Fibroblast of skin of left biceps (primary cell): Measurements from ENCODE around the gene GSC2.

ENCODE experiments used
- DNase-seq, 2 experiments: peaks; one replicate each; pipeline ENCODE4 v3.0.0-alpha.2; 2013; ENCODE audit warnings: low read depth in 2 of 2

GSC2 gene

DNA sequence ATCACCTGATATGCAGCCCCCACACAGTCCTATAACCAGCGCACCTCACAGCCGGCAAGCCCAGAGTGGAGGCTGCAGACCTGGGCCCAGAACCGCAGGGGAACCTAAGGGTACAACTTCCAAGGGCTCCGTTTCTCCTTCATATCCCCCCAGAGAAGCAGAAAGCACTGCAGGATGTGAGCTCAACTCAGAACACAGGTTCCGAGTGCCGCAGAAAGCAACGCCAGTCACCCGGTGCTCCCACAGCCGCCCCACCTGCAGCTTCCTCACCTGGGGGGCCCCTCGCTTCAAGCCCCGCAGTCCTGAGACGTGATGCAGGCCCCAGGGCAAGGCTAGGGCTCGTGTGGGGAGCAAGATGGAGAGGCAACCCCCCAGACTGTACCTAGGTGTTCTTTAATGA, 16.5 kb downstream of the GSC2 start:
- DNase-seq: no peak

DNA sequence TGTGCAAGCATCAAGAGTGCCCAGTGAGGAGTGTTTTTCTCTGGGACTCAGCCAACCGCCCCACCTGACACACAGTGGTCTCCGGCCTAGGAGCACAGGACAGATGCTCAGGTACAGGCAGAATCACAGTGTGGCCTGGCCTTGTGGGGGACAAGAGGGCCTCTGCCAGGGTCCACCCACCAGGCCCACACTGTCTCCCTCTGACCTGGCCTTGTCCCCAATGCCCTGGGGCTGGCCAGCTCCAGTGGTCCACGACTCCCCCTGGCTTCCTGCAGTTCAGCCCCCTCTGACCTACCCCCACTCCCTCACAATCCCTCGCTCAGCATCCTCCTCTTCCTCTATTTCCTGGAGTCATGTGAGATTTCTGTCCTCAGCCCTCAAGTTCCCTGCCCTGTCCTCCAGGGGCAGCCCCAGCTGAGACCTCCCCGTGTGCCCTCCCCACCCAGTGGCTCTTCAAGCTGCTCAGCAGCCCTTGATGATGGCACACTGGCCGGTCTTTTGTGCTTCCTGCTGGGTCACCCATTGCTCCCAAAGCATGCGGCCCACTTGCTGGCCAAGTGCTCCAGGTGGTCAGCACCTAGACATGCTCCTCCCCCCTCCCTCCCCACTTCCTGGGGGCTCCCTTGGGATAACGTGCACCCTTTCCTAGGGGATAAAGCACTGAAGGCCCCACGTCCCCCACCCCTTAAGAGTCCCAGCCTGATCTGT, 17.2 kb downstream of the GSC2 start:
- DNase-seq: no peak

DNA sequence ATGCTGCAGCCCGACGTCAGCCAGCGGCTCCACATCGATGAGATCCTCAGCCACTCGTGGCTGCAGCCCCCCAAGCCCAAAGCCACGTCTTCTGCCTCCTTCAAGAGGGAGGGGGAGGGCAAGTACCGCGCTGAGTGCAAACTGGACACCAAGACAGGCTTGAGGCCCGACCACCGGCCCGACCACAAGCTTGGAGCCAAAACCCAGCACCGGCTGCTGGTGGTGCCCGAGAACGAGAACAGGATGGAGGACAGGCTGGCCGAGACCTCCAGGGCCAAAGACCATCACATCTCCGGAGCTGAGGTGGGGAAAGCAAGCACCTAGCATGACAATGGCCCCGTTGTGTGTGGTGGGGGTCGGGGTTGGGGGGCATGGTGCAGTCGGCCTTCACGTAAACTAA, 17.9 kb downstream of the GSC2 start:
- DNase-seq: no peak

DNA sequence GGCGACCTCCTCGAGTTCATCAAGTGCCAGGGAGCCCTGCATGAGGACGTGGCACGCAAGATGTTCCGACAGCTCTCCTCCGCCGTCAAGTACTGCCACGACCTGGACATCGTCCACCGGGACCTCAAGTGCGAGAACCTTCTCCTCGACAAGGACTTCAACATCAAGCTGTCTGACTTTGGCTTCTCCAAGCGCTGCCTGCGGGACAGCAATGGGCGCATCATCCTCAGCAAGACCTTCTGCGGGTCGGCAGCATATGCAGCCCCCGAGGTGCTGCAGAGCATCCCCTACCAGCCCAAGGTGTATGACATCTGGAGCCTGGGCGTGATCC, 18.4 kb downstream of the GSC2 start:
- DNase-seq: no peak

DNA sequence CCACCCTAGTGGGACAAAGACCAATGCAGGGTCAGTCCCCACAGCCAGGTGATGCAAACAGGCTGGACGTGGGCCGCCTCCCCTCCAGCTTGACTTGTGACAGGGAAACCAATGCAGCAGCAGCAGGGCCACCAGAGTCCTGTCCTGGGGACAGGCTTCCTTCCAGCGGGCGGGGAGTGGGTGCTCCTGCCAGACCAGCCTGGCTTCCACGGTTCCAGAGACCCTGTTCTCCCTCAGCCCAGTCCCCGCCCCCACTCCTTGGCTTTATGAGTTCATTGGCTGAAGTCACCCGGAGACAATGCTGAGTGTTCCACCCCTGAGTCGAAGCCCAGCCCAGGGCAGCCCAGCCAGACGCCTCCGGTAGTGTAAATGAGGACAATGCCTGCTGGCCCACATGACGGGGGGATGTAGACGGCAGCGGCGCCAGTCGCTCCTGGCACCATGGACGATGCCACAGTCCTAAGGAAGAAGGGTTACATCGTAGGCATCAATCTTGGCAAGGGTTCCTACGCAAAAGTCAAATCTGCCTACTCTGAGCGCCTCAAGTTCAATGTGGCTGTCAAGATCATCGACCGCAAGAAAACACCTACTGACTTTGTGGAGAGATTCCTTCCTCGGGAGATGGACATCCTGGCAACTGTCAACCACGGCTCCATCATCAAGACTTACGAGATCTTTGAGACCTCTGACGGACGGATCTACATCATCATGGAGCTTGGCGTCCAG, 19.0 kb downstream of the GSC2 start, which contains the start of gene TSSK2:
Gene TSSK2, plus strand, starts transcription at position 350 of the 726 bp plus-strand sequence. Its CDS starts 92 bp downstream, at position 442.
- DNase-seq: no peak

DNA sequence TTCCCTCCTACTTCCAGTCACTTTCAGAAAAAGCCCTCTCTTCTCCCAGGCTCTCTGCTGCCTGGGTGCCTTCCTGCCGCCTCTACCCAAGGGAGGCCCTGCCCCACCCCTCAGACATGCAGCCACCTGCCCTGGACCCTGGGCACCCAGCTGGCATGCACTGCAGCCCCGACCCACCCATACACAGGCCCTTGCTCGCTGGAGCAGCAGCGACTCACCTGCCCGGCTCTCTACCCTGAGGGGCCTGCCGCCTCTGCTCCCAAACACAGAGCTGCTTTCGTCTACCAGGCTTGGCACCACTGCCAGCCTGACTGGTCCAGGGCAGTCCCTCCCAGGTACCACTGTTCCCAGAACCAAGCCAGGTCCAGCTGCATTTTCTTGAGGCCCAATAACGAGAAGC, 20.2 kb downstream of the GSC2 start:
- no peak for DNase-seq

DNA sequence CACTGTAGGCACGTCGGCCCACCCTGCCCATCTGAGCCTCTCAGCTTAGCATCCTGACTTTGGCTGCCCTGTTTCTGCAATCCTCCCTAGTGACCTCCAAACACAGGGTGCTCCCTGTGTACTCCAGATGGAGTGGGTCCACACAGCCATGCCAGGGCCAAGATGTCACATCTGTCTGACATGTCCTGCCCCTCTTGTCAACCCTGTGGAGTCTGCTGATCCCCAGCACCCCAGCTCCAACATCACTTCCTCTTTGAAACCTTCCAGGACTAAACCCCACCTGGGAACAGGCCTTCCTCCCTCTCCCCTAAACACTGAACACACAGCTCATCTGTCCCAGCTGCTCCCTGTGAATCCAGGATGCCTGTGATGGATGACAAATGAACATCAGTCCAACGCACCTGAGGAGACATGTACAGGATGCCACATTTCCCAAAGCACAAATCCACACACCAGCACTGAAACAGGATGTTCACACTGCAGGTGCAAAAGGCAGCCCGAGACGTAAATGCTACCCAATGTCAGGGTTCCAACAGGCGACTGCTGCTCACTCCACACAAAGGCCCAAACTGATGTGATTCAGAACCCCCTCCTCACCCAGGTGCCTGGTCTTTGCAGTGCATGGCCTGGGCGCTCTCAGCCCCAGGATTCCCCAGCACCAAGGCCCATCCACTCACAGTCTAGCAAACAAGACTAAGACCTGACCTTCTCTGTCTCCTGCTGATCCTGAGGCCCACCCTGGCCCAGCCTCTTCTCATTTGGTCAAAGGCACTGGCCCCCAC, 21.0 kb downstream of the GSC2 start:
- DNase-seq: no peak

DNA sequence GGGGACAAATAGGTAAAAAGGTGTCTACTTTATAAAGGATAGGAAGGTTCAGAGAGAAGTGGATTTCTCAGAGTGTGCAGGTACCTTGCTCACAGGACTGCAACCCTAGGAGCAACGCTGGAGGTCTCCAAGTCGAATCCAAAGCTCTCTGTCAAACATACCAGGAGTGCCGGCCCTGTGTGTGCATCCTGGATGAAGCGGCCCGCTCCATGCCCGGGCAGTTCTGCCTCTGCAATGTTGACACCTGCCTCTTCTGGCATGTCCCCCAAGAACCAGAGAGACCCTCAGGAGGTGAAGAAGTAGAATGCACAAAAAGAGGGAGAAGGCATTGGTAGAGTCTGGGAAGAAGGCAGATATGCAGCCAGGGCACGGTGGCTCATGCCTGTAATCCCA, 22.1 kb downstream of the GSC2 start:
- no peak for DNase-seq

DNA sequence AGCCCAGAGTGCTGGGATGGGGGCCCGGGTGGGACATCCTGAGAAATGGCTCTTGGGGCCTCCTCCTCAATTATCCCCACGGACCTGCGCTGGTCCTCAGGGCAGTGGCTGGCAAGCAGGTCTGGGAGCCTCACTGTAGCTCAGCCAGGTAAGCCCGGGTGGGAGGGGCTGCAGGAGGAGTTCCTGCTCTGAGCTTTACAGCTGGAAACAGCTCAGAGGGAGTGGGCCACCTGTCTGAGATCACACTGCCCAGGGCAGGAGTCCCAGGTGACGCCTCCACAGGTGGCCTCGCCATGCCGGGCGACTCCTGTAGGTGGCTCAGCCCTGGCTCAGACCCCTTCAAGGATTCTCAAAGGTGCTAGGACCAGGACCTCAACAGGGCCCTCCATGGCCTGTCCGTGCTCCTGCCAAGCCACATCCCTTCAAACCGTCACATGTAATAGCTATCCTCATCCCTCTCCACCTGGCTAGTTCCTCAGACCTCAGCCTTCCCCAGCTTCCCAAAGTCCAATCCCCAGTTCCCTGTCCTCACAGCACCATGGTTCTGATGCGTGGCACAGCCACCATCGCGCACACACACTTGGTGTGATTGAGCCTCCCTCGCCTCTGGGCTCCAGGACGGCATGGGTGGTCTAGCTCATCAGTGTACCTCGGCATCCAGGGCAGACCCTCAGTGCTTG, 22.6 kb downstream of the GSC2 start:
- DNase-seq: no peak

DNA sequence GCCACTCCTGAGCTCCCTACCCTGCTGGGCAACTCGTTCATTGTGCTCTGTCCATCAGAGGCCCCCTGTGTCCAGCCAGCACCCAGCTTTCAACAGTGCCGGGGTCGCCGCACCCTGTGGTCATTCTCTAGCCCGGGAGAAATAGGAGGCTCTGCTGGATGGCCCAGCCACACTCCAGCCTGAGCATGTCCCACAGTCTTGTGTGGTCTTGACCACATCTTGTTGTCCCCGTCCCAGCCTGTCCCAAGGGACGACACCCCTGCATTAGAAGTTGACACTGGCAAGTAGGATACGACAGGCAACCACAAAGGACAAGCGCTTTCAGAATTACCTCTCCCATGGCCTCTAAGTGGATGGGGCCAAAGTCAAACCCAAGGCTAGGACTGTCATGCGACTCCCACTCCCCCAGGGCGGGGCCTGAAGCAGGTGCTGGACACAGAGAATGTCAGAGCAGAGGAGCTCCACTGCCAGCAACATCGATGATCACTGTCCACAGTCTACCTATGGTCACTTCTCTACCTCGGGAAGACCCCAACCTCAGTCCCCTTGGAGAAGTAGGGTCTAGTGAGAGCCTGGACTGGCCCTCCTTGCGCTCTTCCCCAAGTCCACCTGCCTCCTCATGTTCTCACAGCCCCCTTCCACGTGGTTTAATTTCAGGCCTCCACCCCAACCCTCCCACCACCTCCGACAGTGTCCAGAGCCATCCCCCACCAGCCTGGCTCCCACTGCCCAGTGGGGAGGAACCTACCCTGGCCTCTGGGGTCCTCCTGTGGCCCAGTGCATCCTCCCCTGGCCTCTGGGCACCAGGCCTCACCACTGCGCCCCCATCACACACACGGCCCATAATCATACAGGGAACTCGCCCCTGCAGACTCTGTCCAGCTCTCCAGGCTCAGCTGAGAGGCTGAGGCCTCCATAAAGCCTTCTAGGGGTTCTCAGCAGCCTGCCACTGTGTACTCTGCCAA, 23.5 kb downstream of the GSC2 start:
- no peak for DNase-seq

DNA sequence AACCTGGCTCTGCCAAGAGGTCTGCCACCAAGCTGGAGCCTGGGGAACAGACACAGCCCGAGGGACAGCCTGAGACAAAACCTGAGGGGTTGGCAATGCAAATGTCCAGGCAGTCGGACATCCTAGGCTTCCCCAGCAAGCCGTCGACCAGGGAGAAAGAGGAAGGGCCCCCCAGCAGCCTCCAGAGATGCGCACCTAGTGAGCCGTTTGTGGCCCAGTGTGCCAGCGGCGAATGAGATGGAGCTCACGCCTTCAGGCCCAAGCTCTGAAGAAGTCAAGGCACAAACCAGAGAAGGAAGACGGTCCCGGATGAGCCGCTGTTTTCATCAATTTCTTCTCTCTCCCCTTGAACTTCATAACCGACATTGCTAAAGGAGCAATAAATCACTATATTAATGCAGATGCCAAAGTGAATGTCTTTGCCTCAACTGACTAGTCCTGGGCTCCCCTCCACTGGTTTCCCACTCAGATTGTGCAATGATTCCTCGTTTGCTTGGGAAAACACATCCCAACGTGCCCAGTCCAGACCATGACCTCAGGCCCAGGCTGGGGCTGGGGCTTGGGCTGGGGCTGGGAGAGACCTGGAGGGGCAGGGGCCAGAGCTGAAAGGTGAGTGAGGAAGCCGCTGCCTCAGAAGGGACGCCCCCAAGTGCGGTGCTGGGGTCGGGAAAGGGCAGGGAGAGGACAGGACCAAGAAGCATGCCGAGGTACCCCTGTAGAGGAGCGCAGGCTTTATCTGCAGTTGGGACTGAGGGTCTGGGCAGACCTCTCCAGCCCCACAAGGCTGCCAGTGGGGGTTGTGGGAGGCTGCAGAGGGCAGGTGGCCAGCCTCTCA, 24.4 kb downstream of the GSC2 start:
- DNase-seq: no peak

DNA sequence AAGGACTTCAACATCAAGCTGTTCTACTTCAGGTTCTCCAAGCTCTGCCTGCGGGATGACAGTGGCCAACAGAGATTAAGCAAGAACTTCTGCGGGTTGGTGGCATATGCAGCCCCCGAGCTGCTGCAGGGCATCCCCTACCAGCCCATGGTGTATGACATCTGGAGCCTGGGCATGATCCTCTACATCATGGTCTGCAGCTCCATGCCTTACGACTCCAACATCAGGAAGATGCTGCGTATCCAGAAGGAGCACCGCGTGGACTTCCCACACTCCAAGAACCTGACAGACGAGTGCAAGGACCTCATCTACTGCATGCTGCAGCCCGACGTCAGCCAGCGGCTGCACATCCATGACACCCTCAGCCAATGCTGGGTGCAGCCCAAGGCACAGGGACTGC, 25.1 kb downstream of the GSC2 start:
- DNase-seq: no peak

DNA sequence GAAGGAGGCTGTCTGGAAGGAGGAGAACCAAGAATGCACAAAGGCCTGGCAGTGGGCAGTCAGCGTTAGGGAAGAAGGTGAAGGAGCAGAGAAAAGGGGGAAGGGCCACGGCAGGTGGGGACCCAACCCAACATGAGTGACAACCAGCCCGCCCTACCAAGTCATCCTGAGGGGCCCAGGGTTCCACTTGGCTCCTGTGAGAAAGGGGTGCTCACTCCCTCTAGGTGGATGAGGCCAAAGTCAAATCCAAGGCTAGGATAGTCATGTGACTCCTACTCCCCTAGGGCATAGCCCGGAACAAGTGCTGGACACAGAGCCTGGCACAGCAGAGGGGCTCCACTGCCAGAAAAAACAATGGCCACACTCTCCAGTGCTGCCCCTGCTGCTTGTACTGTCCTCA, 25.7 kb downstream of the GSC2 start:
- DNase-seq: no peak

DNA sequence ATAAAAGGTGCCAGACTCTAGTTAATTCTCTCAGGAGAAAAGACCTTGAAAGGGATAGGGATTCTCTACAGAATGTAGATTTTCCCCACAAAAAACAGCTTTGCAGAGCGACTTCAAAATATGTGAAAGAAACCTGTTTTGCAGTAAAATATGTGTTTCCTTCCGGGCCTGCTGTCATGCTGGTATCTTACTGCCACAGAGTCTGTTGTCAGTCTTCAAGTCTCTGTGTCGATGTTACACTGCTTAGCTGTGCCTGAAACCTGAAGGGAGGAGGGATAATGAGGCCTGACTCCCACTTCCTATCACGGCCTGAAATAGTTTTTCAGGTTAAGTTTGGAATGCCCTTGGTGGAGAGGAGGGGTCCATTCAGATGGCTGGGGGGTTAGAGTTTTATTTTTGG, 26.2 kb downstream of the GSC2 start:
- no peak for DNase-seq

DNA sequence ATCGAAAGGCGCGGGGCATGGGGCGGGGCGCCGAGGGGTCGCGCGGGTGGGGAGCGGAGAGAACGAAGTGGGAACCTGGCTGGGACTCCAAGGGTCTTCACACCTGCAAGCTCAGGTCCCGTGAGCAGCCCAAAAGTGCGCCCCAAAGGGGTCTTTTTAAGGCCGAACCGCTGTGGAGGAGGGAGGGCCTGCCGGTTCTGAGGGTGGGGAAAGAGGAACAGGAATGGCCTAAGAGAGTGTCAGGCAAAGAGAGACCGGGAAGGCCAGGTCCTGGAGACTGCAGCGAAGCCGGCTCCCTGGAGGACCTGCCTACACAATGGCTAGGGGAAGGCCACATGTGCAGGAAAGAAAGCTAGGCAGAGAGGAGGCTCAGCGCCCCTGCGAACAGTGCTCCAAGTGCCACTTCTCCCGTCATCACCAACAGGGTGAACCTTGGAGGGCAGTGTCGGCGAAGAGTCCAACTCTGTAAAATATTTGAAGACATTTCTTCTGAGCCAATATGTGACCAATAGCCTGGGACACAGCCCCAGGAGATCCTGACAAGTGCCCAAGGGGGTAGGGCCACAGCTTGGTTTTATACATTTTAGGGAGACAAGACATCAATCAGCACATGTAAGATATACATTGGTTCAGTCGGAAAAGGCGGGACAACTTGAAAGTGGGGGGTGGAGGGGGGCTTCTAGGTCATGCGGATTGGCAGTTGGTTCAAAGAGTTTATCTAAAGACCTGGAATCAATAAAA, 27.2 kb downstream of the GSC2 start:
- DNase-seq: no peak

DNA sequence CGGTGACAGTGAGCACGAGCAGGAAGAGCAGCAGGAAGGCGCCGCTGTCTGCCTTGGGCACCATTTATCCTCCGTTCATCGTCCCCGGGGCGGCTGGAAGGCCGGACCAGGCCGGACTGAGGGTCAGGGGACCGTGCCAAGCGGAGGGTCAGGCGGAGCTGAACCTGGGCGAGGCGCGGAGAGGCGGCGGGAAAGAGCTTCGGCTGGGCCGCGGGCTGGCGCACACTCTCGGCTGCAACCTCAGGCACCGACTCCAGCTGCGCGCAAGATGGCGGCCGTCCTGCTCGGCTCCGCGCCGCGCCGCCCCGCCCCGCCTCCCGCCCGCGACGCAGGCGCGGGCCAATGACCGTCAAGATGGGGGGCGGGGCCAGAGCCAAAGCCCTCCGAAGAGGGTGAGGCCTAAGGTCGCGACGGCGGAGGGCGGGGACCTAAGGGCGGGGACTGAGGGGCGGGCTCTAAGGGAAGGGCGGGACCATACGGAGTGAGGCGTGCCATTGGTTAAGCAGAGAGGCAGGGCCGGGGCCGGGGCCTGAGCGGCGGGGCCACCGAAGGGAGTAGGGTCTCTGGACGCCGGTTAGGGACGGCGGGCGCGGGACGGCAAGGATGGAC, 27.8 kb downstream of the GSC2 start, which contains the start of gene DGCR2:
Gene DGCR2, minus strand, starts transcription at position 270 of the 609 bp plus-strand sequence. Its CDS starts 206 bp downstream, at position 64.
- peak; percentile 87 to 88 for DNase-seq

DNA sequence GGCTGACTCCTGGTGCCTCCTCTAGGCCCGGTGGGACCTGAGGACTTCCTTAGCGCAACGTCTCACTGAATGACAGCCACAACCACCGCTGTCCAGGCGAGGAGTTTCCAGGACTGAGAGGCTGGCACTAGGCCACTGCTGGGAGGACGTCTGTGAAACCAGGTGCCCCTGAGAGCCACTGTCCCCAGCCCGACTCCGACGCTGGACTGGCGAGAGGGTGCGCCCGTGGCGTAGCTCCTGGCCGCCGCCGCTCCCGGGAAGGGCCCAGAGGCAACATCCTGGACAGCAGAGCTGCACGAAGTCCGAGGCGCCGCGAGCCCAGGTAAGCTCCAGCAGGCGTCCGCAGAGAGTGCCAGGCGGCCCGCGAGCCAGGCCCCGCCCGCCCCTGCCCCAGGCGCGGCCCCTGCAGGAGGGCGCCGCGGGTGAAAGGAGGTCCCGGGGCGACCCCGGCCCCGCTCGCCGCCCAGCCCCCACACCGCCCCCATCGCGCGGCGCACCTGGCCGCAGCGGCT, 28.4 kb downstream of the GSC2 start:
- DNase-seq: no peak

DNA sequence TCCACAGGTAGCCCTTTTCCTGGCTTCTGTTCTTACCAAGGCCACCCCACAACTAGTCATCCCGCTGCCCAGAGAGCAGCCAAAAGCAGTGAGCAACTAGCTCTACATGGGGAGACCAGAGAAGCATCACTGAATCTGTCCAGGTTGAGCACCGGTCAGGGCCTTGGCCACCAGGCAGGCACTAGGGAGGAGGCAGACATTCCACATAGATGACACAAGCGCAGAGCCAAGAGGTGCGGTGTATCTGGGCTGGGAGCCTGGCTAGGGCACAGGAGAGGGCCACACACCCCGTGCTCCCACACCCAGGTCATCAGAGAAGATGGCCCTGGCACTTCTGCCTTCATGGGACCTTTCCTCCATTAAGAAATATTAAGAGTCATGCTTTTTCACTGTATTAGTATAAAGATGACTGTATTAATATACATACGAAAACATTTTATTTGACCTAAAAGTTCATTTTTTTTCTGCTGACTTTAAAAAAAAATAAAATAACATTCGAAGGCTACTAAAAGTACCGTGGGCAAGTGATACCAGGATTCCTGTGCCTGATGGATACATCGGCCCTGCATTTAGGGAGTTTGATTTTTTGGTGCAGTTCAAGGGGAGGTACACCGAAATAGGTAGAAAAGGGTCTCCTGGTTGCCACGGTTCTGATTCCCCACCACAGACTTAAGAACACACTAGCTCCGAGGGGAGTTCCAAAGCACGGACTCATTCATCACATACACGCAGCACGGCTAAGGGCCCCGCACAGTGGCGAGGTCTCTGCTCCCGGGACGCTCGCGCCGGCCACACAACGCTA, 29.1 kb downstream of the GSC2 start:
- no peak for DNase-seq
